ENCODE measurements around the gene KSR2. TPM values are rescaled to one million over a fixed set of nuclear protein-coding genes. Genes with fewer than 3 reads are reported as not detected.

Gene KSR2
- total RNA-seq, 1 donor from 2014 or later, result not detected

DNA sequence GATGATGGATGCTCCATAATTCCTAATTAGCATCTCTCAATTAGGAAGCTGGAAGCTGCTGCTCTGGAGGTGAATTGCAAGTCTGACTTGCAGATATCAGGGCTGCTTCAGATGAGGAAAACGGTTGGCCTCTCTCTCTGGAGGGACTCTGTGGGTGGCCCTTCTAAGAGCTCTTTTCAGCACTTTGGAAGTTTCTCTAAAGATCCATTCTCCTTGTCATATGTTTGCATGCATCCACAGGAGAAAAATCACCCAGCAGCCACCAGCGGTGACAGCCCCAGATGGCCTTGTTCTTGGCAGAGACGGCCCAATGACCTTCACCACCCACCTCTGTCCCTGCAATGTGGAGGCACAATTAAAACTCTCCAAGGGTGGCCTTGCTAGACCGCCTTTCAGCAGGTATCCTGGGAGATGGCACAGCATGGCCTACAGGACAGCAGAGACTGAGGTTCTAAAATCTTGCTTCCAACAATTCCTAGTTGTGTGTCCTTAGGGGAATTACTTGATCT is 42.3 kb downstream of the KSR2 start:
- Histone ChIP-seq H3K27me3 (ENCODE audit: control insufficient read depth, insufficient read depth, low read length) (no peaks in the 10 kb centered on the region), H3K4me3 (ENCODE audit: low read depth, low read length) (no peak overlapping the region), H3K36me3 (ENCODE audit: control insufficient read depth, insufficient read depth, low read length) (no peaks in the 10 kb centered on the region)
- DNase-seq (ENCODE audit: low read depth) (no peak), FAIRE-seq (no peak)
- TF ChIP-seq, protein P1, sequence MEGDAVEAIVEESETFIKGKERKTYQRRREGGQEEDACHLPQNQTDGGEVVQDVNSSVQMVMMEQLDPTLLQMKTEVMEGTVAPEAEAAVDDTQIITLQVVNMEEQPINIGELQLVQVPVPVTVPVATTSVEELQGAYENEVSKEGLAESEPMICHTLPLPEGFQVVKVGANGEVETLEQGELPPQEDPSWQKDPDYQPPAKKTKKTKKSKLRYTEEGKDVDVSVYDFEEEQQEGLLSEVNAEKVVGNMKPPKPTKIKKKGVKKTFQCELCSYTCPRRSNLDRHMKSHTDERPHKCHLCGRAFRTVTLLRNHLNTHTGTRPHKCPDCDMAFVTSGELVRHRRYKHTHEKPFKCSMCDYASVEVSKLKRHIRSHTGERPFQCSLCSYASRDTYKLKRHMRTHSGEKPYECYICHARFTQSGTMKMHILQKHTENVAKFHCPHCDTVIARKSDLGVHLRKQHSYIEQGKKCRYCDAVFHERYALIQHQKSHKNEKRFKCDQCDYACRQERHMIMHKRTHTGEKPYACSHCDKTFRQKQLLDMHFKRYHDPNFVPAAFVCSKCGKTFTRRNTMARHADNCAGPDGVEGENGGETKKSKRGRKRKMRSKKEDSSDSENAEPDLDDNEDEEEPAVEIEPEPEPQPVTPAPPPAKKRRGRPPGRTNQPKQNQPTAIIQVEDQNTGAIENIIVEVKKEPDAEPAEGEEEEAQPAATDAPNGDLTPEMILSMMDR (IDR thresholded peaks at IDR 0.05; ENCODE audit: insufficient read depth, low read length, severe bottlenecking), result no peak

DNA sequence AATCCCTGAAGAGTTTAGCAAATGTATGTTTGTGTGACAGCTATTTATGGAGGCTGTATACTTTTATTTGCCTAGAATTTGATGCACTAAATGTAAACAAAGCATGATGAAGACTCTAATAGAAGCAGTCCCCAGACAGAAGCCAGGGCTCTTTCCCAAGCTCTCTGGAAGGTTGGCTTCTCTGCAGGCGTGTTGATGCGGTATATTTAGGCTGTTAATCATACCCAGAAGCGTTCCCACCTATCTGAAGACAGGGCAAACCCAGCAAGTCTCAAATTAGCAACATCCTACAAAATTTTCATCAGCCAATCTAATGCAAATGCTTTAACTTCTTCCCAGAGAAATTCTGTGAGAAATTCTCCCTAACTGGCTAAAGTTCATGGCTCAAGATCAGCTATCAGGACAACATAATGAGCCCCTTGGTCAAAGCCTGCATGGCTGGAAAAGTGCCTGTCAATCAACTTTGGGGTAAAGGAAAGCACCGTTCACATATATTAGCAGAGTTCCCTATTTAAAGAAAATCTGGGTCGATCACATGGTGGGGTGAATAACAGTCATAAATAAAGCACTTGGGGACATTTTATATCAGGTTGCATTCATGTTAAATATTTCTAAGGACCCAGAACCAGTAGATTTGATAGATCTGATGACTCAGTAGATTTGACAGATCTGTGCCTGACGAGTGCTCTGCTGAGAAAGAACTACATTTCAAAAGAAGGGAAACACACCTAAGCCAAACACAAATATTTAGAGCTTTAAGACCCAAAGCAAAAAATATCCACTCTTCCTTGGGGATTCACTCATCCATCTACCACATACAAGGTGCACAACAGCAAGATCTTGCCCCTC is 46.6 kb downstream of the KSR2 start:
- Histone ChIP-seq H3K4me3 (ENCODE audit: low read depth, low read length) (no peak overlapping the region), H3K27me3 (ENCODE audit: control insufficient read depth, insufficient read depth, low read length) (no peaks in the 10 kb centered on the region), H3K36me3 (ENCODE audit: control insufficient read depth, insufficient read depth, low read length) (no peaks in the 10 kb centered on the region)
- DNase-seq (ENCODE audit: low read depth) (no peak), FAIRE-seq (no peak)
- TF ChIP-seq, protein P1 (IDR thresholded peaks at IDR 0.05; ENCODE audit: insufficient read depth, low read length, severe bottlenecking), result no peak

DNA sequence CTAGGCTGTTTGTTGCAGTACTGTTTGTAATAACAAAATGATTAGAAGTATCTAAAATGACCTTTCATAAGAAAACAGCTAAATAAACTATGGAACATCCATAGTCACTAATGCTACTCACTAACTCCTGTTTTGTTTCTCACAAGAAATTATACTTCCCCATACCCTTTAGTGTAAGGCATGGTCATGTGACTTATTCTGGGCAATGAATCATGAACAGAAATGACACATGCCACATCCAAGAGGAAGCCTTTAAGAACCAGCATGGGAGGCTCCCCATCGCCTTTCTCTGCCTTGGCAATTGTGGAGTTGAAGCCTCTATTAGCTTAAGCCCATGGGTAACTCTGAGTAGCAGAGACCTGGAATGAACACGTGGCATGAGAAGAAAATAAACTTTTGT is 49.3 kb downstream of the KSR2 start:
- Histone ChIP-seq H3K4me3 (ENCODE audit: low read depth, low read length) (no peak overlapping the region), H3K27me3 (ENCODE audit: control insufficient read depth, insufficient read depth, low read length) (no peaks in the 10 kb centered on the region)
- TF ChIP-seq, protein P1 (IDR thresholded peaks at IDR 0.05; ENCODE audit: insufficient read depth, low read length, severe bottlenecking), result no peak

DNA sequence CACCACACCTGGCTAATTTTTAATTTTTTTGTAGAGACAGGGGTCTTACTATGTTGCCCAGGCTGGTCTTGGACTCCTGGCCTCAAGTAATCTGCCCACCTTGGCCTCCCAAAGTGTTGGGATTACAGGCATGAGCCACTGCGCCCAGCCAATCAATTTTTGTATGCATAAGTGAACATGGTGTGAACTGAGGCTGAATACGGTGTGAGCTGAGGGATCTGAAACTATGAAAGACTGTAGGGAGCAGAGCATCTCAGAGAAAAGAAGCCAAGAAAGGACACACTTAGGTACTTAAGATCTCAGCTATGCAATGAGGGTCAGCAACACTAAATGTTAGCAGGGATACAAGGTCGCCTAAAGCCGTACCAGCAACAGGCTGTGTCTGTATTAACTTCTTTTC is 54.1 kb downstream of the KSR2 start:
- FAIRE-seq, result no peak
- Histone ChIP-seq H3K27me3 (ENCODE audit: control insufficient read depth, insufficient read depth, low read length) (no peaks in the 10 kb centered on the region), H3K4me3 (ENCODE audit: low read depth, low read length) (no peak overlapping the region), H3K36me3 (ENCODE audit: control insufficient read depth, insufficient read depth, low read length) (no peaks in the 10 kb centered on the region)
- no peak for DNase-seq (ENCODE audit: low read depth)
- TF ChIP-seq, protein P1 (IDR thresholded peaks at IDR 0.05; ENCODE audit: insufficient read depth, low read length, severe bottlenecking), result no peak

More for the DNA sequence above, 49.3 kb downstream of the KSR2 start:
- DNase-seq (ENCODE audit: low read depth), result peak; percentile 31
- no peak for FAIRE-seq
- H3K36me3 ChIP-seq (ENCODE audit: control insufficient read depth, insufficient read depth, low read length), result no peaks in the 10 kb centered on the region

DNA sequence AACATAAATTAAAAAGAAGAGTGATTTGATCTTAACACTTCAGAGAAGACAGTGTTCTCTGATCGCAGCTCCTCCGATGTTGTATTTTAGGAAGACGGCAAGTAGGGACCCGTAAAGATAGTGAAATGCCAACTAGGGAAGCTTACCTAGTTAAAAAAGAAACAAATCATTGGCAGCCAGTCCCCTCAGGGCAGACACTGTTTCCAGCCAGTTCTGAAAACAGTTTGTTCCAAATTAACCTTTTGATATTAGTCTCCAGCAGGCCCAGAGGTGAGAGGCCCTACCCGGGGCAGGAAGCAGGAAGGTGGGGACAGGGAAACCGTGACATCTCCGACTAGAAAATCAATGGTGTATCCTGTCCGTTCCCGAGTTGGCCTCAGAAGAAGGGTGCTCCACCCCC is 56.0 kb downstream of the KSR2 start:
- TF ChIP-seq, protein P1 (IDR thresholded peaks at IDR 0.05; ENCODE audit: insufficient read depth, low read length, severe bottlenecking), result no peak
- FAIRE-seq (no peak), DNase-seq (ENCODE audit: low read depth) (no peak)
- no peaks in the 10 kb centered on the region for H3K36me3 ChIP-seq (ENCODE audit: control insufficient read depth, insufficient read depth, low read length)
- H3K27me3 ChIP-seq (ENCODE audit: control insufficient read depth, insufficient read depth, low read length), result no peaks in the 10 kb centered on the region
- H3K4me3 ChIP-seq (ENCODE audit: low read depth, low read length), result no peak overlapping the region
